ENCODE data around the gene SALL1. TPM values are rescaled to one million over a fixed set of nuclear protein-coding genes. Genes with fewer than 3 reads are reported as not detected.

SALL1 gene
- total and polyA plus RNA-seq, 9 of the 15 experiments (the other 6 are each of a cell fraction or from before 2014, with no cell fraction given), result not detected

DNA sequence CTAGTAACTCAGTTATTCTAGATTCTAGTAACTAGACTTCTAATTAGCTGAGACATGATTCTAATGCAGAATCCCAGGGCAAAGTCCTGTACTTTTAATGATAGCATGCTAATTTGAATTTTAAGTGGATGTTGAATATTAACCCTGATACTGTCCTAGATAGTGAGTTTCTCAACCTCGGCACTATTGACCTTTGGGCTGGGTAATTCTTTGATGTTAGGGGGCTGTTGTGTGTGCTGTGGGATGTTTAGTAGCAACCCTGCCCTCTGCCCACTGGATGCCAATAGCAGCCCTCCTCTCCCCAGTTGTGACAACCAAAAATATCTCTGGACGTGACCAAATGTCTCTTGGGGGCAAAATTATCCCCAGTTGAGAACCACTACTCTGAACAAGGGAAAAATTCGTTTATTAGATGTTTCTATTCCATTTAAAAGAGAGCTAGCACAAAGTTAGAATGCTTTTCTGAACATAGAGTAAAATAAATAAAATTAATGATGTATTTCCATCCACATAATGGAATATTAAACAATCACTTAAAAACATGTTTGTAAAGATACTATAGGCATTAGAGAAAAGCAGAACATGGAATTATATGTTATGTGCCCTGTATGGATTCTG lies 30.2 kb downstream of the SALL1 start:
- Histone ChIP-seq H3K4me1 (replicated peaks in 1 of 2; ENCODE audit: control insufficient read depth in 2 of 2, insufficient read depth in 2 of 2, low read length in 2 of 2) (no peaks in the 10 kb centered on the region), H3K27ac (ENCODE audit: extremely low read depth, low read depth, low read length) (no peak overlapping the region), H3K9me3 (replicated peaks; ENCODE audit: control insufficient read depth, insufficient read depth, low read depth, low read length) (no peaks in the 10 kb centered on the region), H3K79me2 (ENCODE audit: control insufficient read depth, insufficient read depth, low read length) (no peaks in the 10 kb centered on the region), H2AFZ (ENCODE audit: low read depth, low read length) (no peak overlapping the region), H3K4me2 (ENCODE audit: insufficient read depth, low read length) (no peak overlapping the region), H3K36me3 (ENCODE audit: control insufficient read depth, insufficient read depth, low read length) (no peaks in the 10 kb centered on the region), H4K20me1 (replicated peaks; ENCODE audit: control insufficient read depth, insufficient read depth, low read length) (no peaks in the 10 kb centered on the region), H3K4me3 (no peak overlapping the region), H3K9ac (ENCODE audit: insufficient read depth in 1 of 2, low read depth in 2 of 2, low read length in 2 of 2) (no peak overlapping the region), H3K27me3 (ENCODE audit: control insufficient read depth in 2 of 2, insufficient read depth in 2 of 2, low read length in 2 of 2) (no peaks in the 10 kb centered on the region), H3K9me1 (ENCODE audit: control insufficient read depth, insufficient read depth, low read length) (no peaks in the 10 kb centered on the region)
- TF ChIP-seq BHLHE40 (IDR thresholded peaks at IDR 0.05; ENCODE audit: low read length), result no peak
- no peak for TF ChIP-seq RHOXF2B (CRISPR knock-in tag; conservative IDR thresholded peaks at IDR 0.05)
- no peak for TF ChIP-seq ZNF143 (CRISPR knock-in tag; IDR thresholded peaks at IDR 0.05)
- TF ChIP-seq SRSF3 (IDR thresholded peaks at IDR 0.05; ENCODE audit: insufficient read depth, low read length), result no peak
- TF ChIP-seq TFE3 (CRISPR knock-in tag; IDR thresholded peaks at IDR 0.05), result no peak
- TF ChIP-seq POLR3G (IDR thresholded peaks at IDR 0.05; ENCODE audit: extremely low read depth, insufficient read length, insufficient replicate concordance), result no peak
- TF ChIP-seq BDP1 (IDR thresholded peaks at IDR 0.05; ENCODE audit: insufficient read depth, insufficient read length), result no peak
- no peak for TF ChIP-seq PURB (CRISPR knock-in tag; IDR thresholded peaks at IDR 0.05; ENCODE audit: low read depth)
- TF ChIP-seq ZNF76 (CRISPR knock-in tag; IDR thresholded peaks at IDR 0.05; ENCODE audit: borderline replicate concordance), result no peak
- TF ChIP-seq STAT6 (CRISPR knock-in tag; IDR thresholded peaks at IDR 0.05), result no peak
- TF ChIP-seq ZEB2 (IDR thresholded peaks at IDR 0.05), result no peak
- TF ChIP-seq BRD9 (IDR thresholded peaks at IDR 0.05; ENCODE audit: low read depth, partially characterized antibody), result no peak
- 0% methylated on average over 3 of the region's 3 CpGs for WGBS (ENCODE audit: insufficient coverage, low coverage, missing lambda C conversion rate)
- ChIA-PET POLR2A (no interaction called here), CTCF (ENCODE audit: low intra/inter-chr PET ratio) (no interaction called here)
- no TSS peak for BruUV-seq (replicated peaks)
- ATAC-seq (no peak), FAIRE-seq (no peak), DNase-seq (ENCODE audit: extremely low read depth in 1 of 4, low spot score in 3 of 4) (no peak)
- intact Hi-C loops (cut with micrococcal nuclease), result no loop called here
- in situ Hi-C loops (cut with MboI), result no loop called here

All from K562 (cell line).